HCT116 (cell line): Measurements from ENCODE around the gene ACKR3. TPM values are rescaled to one million over a fixed set of nuclear protein-coding genes. Genes with fewer than 3 reads are reported as not detected.

ENCODE experiments used
- ATAC-seq: fragments of 200-7000 bp; cut with Tn5 transposase; 2 replicates; pipeline ENCODE4 v1.9.1; 2020; ENCODE audit warnings: mild to moderate bottlenecking, moderate library complexity
- BruUV-seq: library from RNA; stranded (reverse); fragments of 400-500 nt; replicated peaks from 2 replicates; lab custom pipeline; 2021; lab: Mats Ljungman, UMichigan
- CTCF ChIA-PET: fragments of 300-600 bp; sonication (Branson Sonifier 250); formaldehyde crosslinking; loops from one replicate; lab custom pipeline; 2021; ENCODE audit warnings: antibody characterized with exemption; lab: Charles Lee
- POLR2A ChIA-PET: fragments of 300-600, 350-600 bp; sonication (Branson Sonifier 250); formaldehyde crosslinking; loops from one replicate; lab custom pipeline; 2021; ENCODE audit warnings: antibody characterized with exemption; lab: Charles Lee
- RAD21 ChIA-PET, 2 experiments: fragments of 300-600 bp; sonication (Branson Sonifier 250); formaldehyde crosslinking; loops; one replicate each; lab custom pipeline; 2023; ENCODE audit warnings: low total read pairs in 2 of 2; ENCODE audit not compliant: uncharacterized antibody in 2 of 2, unreplicated experiment in 2 of 2, low non-redundant PET in 1 of 2; lab: Charles Lee
- DNase-seq: peaks from one replicate; pipeline ENCODE4 v3.0.0-alpha.2; 2010; ENCODE audit warnings: low read depth, low spot score
- H2AFZ ChIP-seq: fragments of 200-600 bp; shearing (Covaris generic), sonication (generic); 2 replicates; pipeline ENCODE4 v1.6.1; 2017; ENCODE audit warnings: low read depth, mixed run types, mixed read lengths, antibody characterized with exemption, low read length; ENCODE audit not compliant: poor library complexity, severe bottlenecking
- H3K27ac ChIP-seq: 2 replicates; pipeline ENCODE4 v1.5.1; 2012; ENCODE audit warnings: low read depth, low read length
- H3K27me3 ChIP-seq: fragments of 200-600 bp; sonication (generic); 2 replicates; pipeline ENCODE4 v1.6.1; 2016; ENCODE audit warnings: mixed run types, low read length, mixed read lengths; ENCODE audit not compliant: insufficient read depth
- H3K36me3 ChIP-seq, 2 experiments: fragments of 200-500 bp in 1 of 2; fragments of 200-600 bp in 1 of 2; sonication (Bioruptor generic) in 1 of 2; sonication (generic) in 1 of 2; 2 replicates each; pipeline versions ENCODE4 v1.5.1 to v1.6.1; 2014 to 2016; ENCODE audit warnings: low read length in 2 of 2, inconsistent platforms in 1 of 2, mixed read lengths in 1 of 2, mixed run types in 1 of 2; ENCODE audit not compliant: insufficient read depth in 2 of 2, control insufficient read depth in 1 of 2
- H3K4me1 ChIP-seq, 2 experiments: fragments of 200-600 bp in 1 of 2; sonication (generic) in 1 of 2; 2 replicates each; pipeline versions ENCODE4 v1.5.1 to v1.6.1; 2012 to 2017; ENCODE audit warnings: low read length in 2 of 2, inconsistent platforms in 1 of 2, mild to moderate bottlenecking in 1 of 2, mixed read lengths in 1 of 2, mixed run types in 1 of 2, moderate library complexity in 1 of 2; ENCODE audit not compliant: insufficient read depth in 2 of 2, control insufficient read depth in 1 of 2
- H3K4me2 ChIP-seq: fragments of 200-600 bp; sonication (generic); 2 replicates; pipeline ENCODE4 v1.6.1; 2017; ENCODE audit warnings: mixed run types, low read length, mixed read lengths
- H3K4me3 ChIP-seq, 2 experiments: fragments of 200-600 bp in 1 of 2; sonication (generic) in 1 of 2; replicated peaks in 1 of 2; 2 replicates each; pipeline ENCODE4 v1.5.1; 2011 to 2016; ENCODE audit warnings: low read length in 2 of 2, control low read depth in 1 of 2, low read depth in 1 of 2, mild to moderate bottlenecking in 1 of 2, mixed read lengths in 1 of 2, mixed run types in 1 of 2
- H3K79me2 ChIP-seq: fragments of 200-600 bp; sonication (generic); 2 replicates; pipeline ENCODE4 v1.6.1; 2017; ENCODE audit warnings: mild to moderate bottlenecking, mixed run types, low read length, moderate library complexity, mixed read lengths; ENCODE audit not compliant: insufficient read depth
- H3K9ac ChIP-seq: fragments of 200-600 bp; sonication (generic); 2 replicates; pipeline ENCODE4 v1.6.1; 2016; ENCODE audit warnings: low read length, mixed read lengths
- H3K9me2 ChIP-seq: fragments of 200-600 bp; sonication (generic), shearing (Covaris generic); 2 replicates; pipeline ENCODE4 v1.6.1; 2017; ENCODE audit warnings: mixed run types, mild to moderate bottlenecking, moderate library complexity; ENCODE audit not compliant: insufficient read depth
- H3K9me3 ChIP-seq, 2 experiments: fragments of 200-500 bp in 1 of 2; fragments of 200-600 bp in 1 of 2; sonication (Bioruptor generic) in 1 of 2; sonication (generic) in 1 of 2; 2 replicates each; pipeline ENCODE4 v1.6.1; 2014 to 2017; ENCODE audit warnings: low read length in 2 of 2, mixed read lengths in 2 of 2, inconsistent platforms in 1 of 2, low read depth in 1 of 2, mild to moderate bottlenecking in 1 of 2, mixed run types in 1 of 2, moderate library complexity in 1 of 2; ENCODE audit not compliant: control insufficient read depth in 1 of 2, insufficient read depth in 1 of 2
- H4K20me1 ChIP-seq: fragments of 200-600 bp; sonication (generic), shearing (Covaris generic); 2 replicates; pipeline ENCODE4 v1.6.1; 2017; ENCODE audit warnings: mixed run types, mild to moderate bottlenecking, moderate library complexity; ENCODE audit not compliant: insufficient read depth
- CEBPB ChIP-seq: IDR thresholded peaks from 2 replicates; pipeline ENCODE4 v1.6.1; 2012; ENCODE audit warnings: low read depth
- EGR1 ChIP-seq: IDR thresholded peaks from 2 replicates; pipeline ENCODE4 v1.6.1; 2012; ENCODE audit warnings: low read depth
- FOSL1 ChIP-seq: IDR thresholded peaks from 2 replicates; pipeline ENCODE4 v1.6.1; 2012; ENCODE audit warnings: low read depth
- MAX ChIP-seq: IDR thresholded peaks from 2 replicates; pipeline ENCODE4 v1.6.1; 2012
- POLR2A ChIP-seq: IDR thresholded peaks from 2 replicates; pipeline ENCODE4 v1.7.0; 2011; ENCODE audit warnings: borderline replicate concordance; ENCODE audit not compliant: insufficient read depth, insufficient read length; ENCODE audit errors: extremely low read depth
- REST ChIP-seq: IDR thresholded peaks from 2 replicates; pipeline ENCODE4 v1.6.1; 2012; ENCODE audit warnings: low read depth
- SRF ChIP-seq: IDR thresholded peaks from 2 replicates; pipeline ENCODE4 v1.6.1; 2012; ENCODE audit warnings: low read depth
- intact Hi-C: fragments of 100-400 bp; cut with micrococcal nuclease; formaldehyde crosslinking; loops from 2 replicates; pipeline ENCODE4 v1.10.0; 2022
- total RNA-seq: library from RNA; stranded (reverse); gene quantifications from one replicate; pipeline ENCODE4 v1.2.1, GENCODE V29; 2021; ENCODE audit not compliant: unreplicated experiment

The ACKR3 gene
- total RNA-seq, 1 experiment from 2014 or later: 0.20 TPM

- Histone ChIP-seq H4K20me1 (no peaks in the 10 kb centered on the region), H3K9me2 (no peaks in the 10 kb centered on the region), H3K36me3 (no peaks in the 10 kb centered on the region), H2AFZ (no peak overlapping the region), H3K79me2 (no peaks in the 10 kb centered on the region), H3K4me2 (no peak overlapping the region), H3K4me3 (no peak overlapping the region), H3K4me1 (no peaks in the 10 kb centered on the region), H3K9me3 (no peaks in the 10 kb centered on the region), H3K27me3 (peaks cover 34% of the 10 kb centered on the region), H3K9ac (no peak overlapping the region), H3K27ac (no peak overlapping the region)
- RAD21 ChIA-PET: no interaction called here
- TF ChIP-seq CEBPB (no peak), FOSL1 (no peak), EGR1 (no peak), MAX (no peak), REST (no peak), SRF (no peak), POLR2A (no peak)
- no TSS peak for BruUV-seq
- CTCF ChIA-PET: interaction anchor here (1.2 kb wide), 1 partner anchor 46 kb away, joined by 4 read pairs; no protein-coding TSS in a partner anchor
- no peak for DNase-seq
- POLR2A ChIA-PET: no interaction called here
- intact Hi-C loops: no loop called here
- no peak for ATAC-seq
Measured at GRCh38 chr2:236608710-236609109, 39.1 kb downstream of the ACKR3 start.
